Stimulated activated CD8-positive, alpha-beta memory T cell treated with anti-CD3 and anti-CD28 coated beads, Interleukin-4, amount 100 ng/mL, for 4 hours (primary cell): Measurements from ENCODE around the gene BIRC7.
"Not testable (repeated sequence)": the region's sequence is repeated elsewhere in the genome, so short reads cannot be mapped to it uniquely, and the experiment has no call there.

ENCODE experiments used
- DNase-seq, 2 donors: peaks; one replicate each; pipeline ENCODE4 v3.0.0-alpha.2; 2020; ENCODE audit warnings: low read depth in 2 of 2, low spot score in 1 of 2

BIRC7 gene

DNA sequence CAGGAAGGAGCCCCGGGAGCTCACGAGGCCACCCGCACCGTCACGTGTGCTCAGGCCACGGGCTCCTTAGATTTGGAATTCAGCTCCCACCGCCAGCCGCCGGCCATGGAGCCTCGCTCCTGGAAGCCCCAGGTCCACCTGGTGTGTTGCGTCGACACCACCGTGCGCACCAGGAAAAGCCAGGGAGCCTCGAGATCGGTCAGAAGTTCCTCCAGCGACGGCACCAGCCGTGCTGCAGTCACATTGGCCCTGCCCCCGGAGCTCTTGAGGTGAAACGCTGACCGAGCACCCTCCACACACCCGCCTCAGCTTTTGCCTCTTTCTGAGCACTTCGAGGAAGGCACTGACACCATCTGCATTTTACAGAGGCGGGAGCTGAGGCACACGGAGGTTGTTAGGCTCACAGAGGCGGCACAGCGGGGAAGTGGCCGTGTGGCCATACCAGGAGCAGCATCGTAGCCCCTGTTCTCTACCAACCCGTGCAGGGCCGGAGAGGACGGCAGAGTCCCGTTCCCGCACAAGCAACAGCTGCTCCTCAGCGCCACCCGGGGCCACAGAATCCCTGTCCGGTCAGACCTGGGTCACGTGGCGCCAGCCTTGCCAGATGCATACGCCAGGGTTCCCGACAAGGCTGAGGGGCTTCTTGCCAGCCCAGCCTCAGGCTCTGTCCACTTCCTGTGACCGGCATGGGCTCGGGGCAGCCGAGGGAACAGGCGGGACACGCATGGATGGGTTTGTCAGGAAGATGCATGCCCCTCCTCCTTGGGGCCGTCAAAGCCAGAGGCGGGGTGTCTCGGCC lies 11.0 kb downstream of the BIRC7 start:
- no peak for DNase-seq

DNA sequence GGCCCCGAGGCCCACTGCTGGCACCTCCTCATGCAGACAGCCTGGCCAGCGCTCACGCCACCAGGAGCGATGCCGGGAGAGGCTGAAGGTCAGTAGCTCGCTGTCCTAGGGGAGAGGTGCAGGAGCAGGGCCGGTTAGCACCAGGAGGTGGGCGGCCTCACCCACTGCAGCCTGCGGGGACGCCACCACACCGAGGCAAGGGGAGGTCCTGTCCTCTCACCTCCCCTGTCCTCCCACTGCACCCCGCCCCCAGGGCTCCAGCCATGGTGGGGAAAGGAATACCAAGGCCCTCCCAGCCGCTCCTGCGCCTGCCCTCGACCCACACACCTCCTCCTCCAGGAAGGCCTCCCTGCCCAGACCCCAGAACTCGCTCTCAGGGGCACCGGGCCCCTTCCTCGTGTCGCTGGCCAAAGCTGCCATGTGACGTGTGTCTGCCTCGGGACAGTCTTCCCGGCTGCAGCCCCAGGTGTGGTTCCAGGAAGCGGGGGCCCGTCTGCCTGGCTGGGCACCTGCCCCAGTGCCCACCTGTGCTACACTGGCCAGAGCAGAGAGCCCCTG lies 12.0 kb downstream of the BIRC7 start:
- DNase-seq, result no peak

DNA sequence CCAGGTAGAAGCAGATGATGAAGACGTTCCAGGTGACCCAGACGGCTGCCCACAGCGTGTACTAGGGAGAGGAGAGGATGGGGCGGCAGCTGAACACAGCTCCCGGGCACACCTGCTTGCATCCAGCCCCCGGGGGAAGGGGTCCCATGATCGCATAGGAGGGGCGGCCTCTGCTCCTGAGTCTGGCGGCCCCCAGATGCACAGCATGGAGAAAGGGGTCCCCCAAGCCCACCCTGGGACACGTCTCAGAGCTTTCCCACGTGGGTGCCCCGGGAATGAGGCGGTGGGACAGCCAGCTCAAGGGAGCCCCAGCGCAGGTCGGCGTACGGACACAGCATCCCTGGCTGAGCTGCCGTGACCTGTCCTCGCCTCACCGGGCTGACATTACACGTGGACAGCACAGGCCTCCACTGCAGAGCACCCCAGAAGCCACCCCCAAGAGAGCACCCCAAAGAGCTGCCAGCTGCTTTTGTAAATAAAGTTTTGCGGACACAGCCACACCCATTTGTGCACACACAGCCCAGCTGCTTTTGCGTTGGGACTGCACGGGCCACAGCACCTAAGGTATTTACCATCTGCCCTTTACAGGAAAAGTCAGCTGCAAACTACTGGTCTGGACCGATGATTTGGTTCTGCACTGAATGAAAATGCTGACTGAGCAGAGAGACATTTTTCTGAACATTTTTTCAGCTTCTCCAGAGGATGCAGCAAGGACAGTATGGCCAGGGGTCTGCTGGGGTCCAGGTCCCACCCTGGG lies 13.3 kb downstream of the BIRC7 start:
- DNase-seq, result no peak

DNA sequence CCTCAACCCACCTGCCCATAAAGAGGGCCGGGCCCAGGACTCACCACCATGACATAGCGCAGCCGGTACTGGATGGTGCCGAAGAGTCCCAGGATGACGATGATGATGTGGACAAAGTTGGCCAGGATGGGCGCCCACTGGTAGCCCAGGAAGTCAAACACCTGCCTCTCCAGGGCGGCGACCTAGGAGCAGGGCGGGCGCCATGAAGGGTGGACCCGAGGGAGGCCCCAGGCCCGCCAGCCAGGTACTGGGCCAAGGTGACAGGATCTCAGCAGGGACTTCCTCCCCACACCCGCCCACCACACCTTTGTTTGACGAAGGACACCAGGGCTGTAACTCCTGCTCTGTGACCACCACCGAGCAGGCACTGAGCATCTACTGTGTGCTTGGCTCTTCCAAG lies 14.2 kb downstream of the BIRC7 start:
- DNase-seq, result no peak

DNA sequence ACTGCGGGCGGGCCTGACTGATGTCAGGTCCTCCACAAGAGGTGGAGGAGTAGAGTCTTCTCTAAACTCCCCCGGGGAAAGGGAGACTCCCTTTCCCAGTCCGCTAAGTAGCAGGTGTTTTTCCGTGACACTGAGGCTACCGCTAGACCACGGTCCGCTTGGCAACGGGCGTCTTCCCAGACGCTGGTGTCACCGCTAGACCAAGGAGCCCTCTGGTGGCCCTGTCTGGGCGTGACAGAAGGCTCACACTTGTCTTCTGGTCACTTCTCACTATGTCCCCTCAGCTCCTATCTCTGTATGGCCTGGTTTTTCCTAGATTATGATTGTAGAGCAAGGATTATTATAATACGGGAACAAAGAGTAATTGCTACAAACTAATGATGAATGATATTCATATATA lies 15.6 kb downstream of the BIRC7 start:
- not testable (repeated sequence) for DNase-seq

DNA sequence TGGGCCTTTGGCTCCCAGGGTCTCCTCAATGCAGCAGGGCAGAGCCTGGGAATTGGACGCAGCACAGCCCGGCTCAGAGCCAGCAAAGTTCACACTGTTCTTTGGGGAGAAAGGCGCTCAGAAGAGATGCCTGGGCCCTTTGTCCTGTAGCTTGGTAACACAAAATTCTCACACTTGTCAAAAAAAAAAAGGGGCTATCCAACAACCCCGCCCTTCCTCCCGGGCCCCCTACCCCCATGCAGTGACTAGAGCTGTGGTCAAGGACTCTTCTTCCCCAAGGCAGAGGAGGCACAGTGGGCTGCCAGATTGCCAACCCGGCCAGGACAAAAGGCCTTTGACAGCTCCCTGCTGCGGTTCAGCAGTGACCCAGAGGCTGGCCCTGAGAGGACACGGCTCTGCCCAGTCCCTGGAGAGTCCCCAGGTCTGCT lies 16.6 kb downstream of the BIRC7 start:
- DNase-seq, result no peak

DNA sequence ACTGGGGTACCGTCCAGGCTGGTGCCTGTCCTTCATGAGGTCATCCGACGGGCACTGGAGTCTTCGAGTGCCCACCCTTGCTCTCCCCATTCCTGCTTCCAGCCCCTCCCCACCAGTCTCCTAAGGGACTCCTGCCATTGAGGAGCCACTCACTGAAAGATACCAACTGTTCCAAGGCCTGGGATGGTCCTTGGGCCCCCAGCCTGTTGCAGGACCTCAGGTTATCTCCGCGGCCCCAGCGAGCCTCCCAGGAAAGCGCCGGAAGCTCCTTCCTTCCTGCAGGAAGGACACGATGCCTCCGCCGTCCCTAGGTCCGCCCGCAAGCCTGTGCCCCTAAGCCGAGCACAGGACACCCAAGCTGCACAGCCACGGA lies 17.3 kb downstream of the BIRC7 start:
- no peak for DNase-seq

DNA sequence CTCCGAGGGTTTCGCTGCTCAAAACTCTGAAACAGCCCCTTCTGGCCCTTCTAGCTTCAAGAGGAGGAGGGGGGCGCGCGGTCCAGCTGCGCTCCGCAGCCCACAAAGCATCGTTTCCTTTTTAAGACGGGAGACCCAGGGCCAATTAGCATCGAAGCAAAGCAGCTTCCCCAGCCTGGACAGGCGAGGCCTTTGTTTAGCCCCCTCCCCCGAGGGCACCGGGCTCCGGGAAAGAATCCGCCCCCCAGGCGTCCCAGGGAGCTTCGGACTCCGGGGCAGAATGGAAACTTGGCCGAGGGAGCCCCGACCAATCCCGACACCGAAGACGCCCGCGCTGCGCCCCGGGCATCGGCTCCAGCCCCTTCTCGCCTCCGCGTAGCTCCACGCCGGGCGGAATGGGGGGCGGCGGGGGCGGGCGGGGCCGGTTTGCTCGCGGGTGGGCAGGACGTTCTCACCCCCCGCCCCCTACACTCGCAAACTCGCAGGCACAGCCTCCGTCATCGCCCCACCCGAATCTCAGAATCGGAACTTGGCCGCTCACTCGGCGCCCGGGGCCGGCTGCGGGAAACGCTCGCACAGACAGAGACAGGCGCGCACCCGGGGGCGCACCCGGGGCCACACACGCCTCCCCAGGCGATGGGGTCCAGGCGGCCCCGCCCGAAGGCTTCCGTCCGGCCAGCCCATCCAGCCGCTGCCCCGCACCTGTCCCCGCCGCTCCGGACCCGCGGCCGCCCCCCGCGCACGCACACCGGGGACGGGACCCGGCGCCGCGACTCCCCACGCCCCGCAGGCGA lies 17.9 kb downstream of the BIRC7 start:
- no peak for DNase-seq

DNA sequence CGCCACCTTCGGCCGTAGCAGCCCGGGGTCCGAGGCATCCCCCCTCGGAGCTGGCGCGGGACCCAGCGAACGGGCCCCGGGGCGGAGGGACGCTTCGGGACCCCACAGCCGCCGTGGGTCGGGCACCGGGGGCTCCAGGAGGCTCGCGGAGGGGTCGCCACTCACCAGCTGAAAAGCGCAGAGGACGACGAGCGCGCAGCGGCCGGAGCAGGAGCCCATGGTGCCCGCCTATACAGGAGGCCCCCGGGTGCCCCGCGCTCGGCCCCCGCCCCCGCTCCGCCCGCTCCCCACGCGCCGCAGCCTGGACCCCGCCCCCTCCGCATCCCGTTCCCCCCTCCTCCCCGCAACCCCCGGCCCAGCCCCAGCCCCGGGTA lies 18.5 kb downstream of the BIRC7 start, which contains the start of gene NKAIN4:
TSS of gene NKAIN4 (minus strand) at position 232 of the 374 bp plus-strand sequence. CDS start at position 219, 13 bp downstream.
- no peak for DNase-seq

DNA sequence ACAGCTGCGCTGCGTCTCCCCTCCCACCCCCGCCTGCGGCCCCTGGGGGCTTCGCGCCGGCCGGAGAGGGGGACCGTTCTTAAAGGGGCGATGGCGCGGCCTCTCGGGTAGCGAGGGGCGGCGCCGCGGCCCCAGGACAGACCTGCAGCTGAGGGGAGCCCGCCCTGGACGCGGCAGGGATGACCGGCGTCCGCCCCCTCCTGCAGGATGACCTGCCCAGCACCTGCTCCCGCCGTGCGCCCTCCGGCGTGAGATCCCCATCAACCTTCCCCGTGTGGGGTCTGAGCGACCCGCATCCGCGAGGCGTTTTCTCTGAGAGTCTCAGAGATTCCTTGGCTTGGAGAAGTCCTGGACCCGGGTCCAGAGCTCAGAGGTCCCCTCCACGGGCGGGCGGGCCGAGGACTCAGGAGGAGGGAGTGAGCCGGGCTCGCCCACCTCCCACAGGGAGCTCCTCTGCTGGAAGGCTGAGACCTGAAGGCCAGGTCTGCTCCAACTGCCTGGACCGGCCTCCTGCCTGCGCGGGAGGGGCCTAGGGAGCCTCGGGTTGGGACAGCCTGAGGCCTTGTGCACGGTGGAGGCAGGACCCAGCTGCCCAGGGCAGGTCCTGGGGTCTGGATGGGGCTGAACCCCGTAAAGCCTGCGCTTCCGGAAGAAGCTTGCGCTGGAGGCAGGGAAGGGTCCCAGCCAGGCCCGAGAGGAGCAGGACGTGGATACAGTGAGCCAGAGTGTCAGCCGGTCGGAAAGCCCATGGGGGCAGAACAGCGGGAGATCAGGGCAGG lies 19.1 kb downstream of the BIRC7 start:
- DNase-seq, result no peak

DNA sequence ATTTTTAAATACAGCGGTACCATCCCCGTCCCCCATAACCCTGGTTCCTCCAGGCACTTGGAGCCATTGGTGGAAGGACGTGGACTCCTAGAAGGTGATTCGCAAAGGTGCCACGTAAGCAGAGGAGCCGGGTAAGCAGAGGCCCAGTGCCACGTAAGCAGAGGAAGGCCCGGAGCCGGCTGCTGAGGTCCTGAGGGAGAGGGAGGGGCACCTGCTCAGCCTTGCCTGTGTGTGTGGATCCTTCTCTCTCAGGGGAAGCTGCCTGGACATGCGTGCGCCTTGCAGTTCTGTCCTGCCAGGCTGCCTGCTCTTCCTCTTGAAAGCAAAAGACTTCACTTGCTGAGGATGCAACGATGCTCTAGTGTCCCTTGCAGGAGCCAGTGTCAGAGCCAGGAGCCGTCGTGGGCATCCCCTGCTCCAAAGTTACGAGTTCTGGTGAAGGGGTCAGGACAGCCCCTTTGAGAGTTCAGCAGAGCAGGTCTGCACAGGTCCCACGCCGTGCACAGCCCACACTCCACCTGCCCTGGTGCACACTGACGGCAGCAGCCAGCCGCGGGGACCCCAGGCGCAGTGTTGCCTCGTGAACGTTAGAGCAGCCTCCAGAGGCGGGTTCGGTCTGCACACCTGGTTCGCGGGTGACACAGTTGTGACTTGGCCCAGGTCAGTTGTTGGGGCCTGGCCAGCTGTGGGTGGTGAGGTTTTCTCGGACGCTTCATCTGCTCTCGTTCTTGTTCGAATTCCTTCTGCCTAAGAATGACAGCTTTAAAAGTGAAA lies 20.4 kb downstream of the BIRC7 start:
- DNase-seq, result no peak

DNA sequence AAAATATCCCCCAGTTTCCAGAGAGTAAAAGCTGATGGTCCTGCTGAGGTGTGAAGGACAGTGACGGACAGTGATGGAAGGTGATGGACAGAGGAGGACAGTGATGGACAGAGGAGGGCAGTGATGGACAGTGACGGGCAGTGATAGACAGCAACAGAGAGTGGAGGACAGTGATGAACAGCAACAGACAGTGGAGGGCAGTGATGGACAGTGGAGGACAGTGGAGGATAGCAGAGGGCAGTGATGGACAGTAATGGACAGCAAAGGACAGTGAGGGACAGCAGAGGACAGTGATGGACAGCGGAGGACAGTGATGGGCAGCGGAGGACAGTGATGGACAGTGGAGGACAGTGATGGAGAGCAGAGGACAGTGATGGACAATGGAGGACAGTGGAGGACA lies 21.2 kb downstream of the BIRC7 start:
- DNase-seq, result no peak

DNA sequence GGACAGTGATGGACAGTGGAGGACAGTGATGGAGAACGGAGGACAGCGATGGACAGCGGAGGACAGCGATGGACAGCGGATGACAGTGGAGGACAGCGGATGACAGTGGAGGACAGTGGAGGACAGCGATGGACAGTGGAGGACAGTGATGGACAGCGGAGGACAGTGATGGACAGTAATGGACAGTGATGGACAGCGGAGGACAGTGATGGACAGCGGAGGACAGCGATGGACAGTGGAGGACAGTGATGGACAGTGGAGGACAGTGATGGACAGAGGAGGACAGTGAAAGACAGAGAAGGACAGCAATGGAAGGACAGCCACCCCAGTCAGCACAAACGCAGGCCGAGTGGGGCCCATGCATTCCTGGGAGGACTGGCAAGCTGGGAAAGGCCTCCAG lies 21.9 kb downstream of the BIRC7 start:
- DNase-seq, result no peak

DNA sequence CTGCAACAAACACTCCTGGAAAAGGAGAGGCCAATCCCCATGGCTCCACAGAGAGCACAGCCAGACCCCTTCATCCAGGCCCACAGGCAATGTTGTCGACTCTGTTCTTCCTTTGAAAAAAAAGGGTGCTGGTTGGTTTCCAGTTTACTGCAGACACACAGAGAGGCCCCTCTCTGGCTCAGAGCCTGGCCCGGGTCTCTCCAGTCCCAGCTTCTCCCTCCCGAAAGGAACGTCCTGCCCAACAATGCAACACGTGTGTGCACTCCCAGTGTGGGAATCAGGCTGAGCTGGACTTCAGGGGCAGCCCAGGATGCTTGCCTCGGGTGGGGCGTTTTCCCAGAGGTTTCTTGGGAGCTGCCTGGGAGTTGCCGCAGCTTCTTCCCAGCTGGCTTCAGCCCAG lies 23.1 kb downstream of the BIRC7 start:
- no peak for DNase-seq

DNA sequence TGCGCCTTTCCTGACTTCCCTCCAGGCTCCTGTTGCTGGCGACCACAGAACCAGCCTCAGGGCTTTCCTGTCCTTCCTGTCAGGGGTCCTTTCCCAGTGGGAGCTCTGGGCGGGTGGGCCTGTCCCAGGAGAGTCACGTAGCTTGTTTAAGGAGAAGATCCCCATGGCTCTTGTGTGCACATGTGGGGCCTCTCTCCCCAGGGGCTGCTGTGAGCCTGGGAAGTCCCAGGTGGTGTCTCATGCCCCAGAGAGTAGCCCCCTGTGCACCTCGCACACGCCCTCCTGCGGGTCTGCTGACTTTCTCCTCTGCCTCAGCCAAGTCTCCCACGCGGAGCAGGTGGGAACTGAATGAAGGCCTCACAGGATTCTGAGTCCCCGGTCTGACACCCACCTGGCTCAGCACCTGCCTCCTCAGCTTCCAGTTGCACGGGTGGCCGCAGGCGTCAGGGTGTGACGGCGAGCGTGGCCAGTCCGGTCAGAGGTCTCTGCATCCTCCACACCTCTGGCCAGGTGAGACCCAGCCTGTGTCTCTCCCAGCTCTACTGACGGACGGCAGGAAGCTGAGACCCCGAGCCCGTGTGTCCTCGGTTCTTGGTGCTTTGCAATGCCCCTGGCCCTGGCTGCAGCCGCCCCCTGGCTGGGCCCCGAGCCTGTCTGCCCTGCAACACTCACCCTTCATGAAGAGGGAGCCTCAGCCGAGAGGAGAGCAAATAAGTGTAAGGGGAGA lies 24.2 kb downstream of the BIRC7 start:
- DNase-seq, result no peak

DNA sequence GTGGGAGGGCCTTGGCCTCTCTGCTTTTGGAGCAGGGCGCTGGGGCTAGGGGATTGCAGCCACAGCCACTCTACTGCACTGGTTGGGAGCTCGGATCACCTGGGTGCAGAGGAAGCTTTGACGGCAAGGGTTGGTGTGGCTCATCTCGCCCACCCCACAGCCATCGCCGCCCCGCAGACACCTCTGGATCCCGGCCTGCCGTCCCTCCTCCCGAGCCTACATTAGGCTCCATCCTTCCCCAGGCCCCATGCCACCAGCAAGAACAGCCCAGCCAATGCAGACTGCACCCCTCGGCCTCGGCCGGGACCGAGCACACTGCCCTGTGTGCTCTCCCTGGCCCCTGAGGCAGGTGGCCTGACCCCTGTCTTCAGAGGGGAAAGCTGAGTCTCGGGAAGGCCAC lies 24.8 kb downstream of the BIRC7 start:
- no peak for DNase-seq

DNA sequence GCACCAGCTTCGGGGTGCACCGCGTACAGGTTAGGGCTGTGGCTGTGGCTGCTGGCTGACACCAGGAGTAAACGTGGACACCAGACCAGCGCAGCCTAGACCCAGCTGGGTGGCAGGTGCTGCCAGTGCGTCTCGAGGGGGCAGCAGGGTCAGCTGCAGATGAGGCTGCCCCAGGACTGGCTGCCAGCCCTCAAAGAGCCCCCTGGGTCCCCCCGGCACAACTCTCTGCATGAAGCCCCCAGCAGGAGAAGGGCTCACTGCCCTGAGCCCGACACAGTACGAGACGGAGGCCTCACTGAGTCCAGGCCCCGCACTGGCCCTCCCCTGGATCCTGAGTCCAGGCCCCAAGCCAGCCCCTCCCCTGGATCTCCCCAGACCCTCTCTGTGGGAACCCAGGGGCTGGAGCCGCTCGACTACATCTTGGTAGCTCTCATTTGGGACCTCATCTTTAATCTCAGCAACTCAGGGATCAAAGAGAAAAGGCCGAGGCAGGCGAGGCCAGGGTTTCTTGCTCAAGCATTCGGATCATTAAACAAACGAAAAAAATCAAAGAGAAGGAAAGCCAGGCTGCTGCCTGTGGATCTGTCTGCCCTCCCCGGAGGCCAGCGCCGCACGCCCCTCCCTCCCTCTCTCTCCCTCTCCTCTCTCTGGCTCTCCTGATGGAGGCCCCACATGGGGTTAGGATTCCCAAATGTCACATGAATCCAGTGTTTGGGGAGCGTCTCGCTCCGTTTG lies 25.5 kb downstream of the BIRC7 start:
- no peak for DNase-seq

DNA sequence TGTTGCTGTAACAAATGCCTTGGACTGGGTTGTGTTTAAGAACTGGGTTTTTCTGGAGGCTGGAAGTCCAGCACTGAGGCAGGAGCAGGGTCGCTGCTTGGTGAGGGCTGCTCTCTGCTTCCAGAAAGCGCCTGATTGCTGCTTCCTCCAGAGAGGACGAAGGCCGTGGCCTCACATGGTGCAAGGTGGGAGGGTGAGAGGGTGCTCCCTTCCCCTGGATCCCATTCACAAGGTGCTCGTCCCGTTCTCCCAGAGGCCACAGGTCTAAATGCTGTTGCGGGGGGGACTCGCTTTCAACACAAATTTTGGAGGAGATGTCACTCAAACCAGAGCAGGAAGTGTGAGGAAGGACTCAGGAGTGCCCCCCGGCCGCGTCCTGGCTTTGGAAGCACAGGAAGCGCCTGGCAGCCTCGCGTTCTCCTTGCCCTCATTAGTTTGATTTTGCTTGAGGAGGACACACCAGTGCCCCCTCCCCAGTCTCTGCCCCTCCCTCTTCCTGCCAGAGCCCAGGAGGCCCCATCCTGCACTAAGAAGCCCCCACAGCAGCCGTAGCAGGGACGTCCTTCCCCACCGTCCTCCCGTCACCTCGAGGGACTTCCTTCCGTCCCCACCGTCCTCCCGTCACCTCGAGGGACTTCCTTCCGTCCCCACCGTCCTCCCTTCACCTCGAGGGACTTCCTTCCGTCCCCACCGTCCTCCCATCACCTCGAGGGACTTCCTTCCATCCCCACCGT lies 26.3 kb downstream of the BIRC7 start:
- no peak for DNase-seq
